Hematopoietic multipotent progenitor cell treated with erythropoietin and hydrocortisone succinate and interleukin-3 and kit ligand, for 17 days (in vitro differentiated cells): Measurements from ENCODE around the gene GDF10.

Source experiments
- DNase-seq: peaks from one replicate; pipeline ENCODE4 v3.0.0-alpha.2; 2015; ENCODE audit warnings: low spot score

The GDF10 gene

GRCh38 chr10:47354165-47354564 is 54.2 kb downstream of the GDF10 start:
- DNase-seq, result no peak

- DNase-seq, result no peak
These were observed 54.9 kb downstream of the GDF10 start for GRCh38 chr10:47354900-47355299.

- no peak for DNase-seq
These were observed 56.7 kb downstream of the GDF10 start for GRCh38 chr10:47356708-47357107.

- no peak for DNase-seq
These were observed 57.2 kb downstream of the GDF10 start for GRCh38 chr10:47357131-47357582.

- DNase-seq, result no peak
These were observed 57.9 kb downstream of the GDF10 start for GRCh38 chr10:47357911-47358310.

- no peak for DNase-seq
These were observed 58.5 kb downstream of the GDF10 start for GRCh38 chr10:47358457-47358856.

GRCh38 chr10:47359101-47359500 is 59.1 kb downstream of the GDF10 start:
- no peak for DNase-seq

GRCh38 chr10:47359626-47360418 is 59.8 kb downstream of the GDF10 start:
- DNase-seq, result no peak

GRCh38 chr10:47360419-47361040 is 60.5 kb downstream of the GDF10 start:
- no peak for DNase-seq

- peak; percentile 11 for DNase-seq
These were observed 61.3 kb downstream of the GDF10 start for GRCh38 chr10:47361293-47361692.

- DNase-seq, result no peak
These were observed 62.2 kb downstream of the GDF10 start for GRCh38 chr10:47362199-47362598.
